ENCODE data around the gene S100Z.
"Not testable (repeated sequence)": the region's sequence is repeated elsewhere in the genome, so short reads cannot be mapped to it uniquely, and the experiment has no call there.

Gene S100Z

DNA sequence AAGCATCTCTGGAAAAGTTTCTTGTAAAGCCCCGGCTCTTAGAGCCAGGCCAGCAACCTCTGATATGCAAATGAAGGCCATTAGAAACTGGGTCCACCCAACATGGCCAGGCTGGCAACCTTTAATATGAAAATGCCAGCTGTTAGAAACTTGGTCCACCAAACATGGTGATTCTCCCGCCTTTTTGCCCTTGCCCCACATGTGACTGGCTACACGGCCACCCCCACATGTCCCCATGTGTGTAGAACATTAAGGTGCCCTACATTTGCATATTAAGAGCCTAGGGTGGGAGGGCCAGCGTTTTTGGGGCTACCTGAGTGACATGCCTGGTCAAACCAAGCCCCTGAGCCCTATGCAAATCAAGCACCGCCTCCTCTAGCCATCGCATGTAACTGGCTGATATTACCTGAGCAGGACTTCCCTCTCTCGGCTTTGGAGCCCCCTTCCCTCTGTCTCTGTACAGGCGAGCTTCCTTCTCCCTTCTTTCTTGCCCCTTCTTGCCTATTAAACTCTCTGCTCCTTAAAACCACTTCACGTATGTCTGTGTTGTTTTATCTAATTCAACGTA is 39.0 kb downstream of the S100Z start:
- no peak for DNase-seq

DNA sequence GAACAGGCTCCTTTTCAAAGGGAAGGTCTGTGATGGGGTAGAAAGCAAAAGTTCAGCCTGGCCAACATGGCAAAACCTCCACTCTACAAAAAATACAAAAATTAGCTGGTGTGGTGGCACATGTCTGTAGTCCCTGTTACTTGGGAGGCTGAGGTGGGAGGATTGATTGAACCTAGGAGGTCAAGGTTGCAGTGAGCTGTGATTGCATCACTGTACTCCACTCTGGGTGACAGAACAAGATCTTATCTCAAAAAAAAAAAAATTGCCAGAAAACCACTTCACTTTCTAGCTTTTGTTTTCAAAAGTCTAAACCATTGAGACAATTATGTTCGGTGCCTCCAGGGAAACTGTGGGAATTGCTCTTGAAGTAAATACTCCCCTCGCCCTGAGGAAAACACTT is 43.5 kb downstream of the S100Z start:
- DNase-seq: no peak

DNA sequence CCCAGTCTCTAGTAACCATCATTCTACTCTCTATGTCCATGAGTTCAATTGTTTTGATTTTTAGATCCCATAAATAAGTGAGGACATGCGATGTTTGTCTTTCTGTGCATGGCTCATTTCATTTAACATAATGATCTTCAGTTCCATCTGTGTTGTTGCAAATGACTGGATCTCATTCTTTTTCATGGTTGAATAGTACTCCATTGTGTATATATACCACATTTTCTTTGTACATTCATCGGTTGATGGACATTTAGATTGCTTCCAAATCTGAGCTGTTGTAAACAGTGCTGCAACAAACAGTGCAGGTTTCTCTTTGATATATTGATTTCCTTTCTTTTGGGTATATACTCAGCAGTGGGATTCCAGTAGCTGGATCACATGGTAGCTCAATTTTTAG is 46.4 kb downstream of the S100Z start:
- DNase-seq: no peak

DNA sequence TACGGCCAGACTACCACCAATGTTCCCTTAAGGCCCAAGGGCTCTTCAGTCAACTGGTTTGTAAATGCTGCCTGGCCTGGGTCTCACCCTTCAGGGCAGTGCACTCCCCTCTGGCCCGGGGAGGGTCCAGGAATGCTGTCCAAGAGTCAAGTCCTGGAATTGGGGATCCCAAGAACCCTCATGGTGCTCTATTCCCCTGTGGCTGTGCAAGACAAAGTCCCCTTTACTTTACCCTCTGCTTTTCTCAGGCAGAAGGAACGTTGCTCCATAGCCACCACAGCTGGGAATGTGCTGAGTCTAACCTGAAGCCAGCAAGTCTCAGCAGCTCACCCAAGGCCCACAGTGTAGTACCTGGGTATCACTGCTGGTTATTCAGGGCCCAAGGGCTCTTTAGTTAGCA is 51.7 kb downstream of the S100Z start:
- no peak for DNase-seq

DNA sequence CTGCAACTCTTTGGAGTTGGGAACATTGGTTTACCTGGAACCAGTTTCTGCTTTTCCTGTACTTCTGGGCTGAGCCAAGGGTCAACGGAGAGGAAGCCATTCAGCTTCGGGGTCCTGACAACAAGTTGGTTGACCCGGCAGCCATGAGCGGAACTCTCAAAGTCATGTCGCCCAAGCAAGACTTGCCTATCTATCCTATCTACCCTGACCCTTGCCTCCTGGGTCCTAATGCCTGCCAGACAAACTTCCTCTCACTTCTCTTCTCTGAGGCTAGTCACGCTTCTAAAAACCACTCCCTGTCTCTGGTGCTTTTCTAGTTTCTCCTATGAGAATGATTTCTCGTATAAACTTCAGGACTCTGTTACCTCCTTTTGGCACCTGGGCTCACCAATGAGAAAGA is 58.4 kb downstream of the S100Z start:
- DNase-seq: no peak

DNA sequence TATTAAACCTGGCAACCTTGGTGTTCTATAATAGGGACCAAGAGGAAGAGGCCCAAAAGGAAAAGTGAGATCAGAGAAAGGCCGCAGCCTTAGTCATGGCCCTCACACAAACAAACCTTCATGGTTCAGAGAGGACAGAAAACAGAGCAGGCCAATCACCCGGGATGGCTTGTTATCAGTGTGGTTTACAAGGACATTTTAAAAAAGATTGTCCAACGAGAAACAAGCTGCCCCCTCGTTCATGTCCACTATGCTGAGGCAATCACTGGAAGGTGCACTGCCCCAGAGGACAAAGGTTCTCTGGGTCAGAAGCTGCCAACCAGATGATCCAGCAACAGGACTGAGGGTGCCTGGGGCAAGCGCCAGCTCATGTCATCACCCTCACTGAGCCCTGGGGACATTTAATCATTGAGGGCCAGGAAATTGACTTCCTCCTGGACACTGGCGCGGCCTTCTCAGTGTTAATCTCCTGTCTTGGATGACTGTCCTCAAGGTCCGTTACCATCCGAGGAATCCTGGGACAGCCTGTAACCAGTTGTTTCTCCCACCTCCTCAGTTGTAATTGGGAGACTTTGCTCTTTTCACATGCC is 60.6 kb downstream of the S100Z start:
- DNase-seq: not testable (repeated sequence)

DNA sequence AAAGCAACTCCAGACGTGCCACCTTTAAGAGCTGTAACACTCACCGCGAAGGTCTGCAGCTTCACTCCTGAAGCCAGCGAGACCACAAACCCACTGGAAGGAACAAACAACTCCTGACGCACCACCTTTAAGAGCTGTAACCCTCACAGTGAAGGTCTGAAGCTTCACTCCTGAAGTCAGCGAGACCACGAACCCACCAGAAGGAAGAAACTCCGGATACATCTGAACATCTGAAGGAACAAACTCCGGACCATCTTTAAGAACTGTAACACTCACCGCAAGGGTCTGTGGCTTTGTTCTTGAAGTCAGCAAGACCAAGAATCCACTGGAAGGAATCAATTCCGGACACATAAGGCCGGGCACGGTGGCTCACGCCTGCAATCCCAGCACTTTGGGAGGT is 64.9 kb downstream of the S100Z start:
- DNase-seq: not testable (repeated sequence)

DNA sequence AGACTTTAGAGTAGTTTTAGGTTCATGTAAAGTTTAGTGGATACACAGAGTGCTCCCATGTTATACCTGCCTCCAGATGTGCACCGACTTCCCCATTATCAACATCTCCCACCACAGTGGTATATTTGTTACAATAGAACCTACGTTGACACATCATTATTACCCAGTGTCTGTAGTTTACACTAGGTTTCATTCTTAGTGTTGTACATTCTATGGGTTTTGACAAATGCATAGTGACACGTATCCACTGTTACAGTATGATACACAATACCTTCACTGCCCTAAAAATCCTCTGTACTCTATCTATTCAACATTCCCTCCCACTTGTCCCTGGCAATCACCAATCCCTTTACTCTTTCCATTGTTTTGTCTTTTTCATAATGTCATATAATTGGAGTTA is 68.7 kb downstream of the S100Z start:
- DNase-seq: no peak

DNA sequence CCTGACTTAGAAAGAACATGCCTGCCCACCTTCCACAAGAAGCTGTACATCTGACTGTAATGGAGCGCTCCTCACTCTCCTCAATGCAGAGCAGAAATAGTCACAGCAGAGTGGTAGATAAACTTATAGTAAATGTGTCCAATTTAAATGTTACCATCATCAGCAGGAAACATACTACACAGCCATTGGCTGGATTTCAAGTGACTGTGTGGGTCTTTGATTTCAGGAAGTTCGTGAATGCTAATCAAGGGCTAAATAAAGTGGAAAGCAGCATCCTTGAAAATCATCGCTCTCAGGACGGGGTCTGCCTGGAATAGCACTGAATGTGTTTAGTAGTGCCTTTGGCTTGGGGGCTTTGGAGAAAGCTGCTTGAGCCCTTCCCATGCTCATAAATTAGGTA is 70.7 kb downstream of the S100Z start:
- no peak for DNase-seq

DNA sequence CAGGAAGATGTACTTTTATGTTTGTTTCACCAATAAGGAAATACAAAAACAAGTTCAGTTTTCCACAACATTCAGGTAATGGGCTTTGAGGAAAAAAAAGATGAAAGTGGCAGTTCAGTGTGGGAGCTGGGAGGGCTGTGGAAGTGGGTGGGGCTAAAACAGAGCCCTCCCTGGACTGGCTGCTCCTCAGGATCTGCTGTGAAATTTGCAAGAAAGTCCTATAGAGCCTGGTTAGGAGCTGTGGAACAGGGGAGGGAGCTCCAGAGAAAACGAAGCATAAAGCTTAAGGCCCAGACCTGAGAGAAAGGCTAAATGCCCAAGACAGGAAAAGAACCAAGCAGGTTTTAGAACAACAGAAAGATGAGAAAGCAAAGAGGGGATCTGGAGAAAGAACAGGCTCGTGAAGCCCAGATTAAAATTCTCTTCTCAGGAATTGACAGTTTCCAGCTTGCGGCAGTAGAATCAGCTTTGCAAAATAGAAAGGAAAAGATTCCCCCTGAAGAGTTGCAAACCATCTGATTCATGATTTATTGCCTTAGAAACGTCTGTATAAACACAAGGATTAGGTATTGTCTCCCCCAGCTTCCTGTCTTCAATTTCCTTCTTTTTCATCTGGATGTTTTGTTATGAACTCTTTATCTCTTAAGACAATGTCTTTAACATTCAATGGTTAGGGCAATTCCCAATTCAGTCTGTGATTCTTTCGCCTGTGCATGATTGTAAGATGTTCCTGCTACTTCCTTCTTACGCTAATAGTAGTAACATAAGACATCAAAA is 76.7 kb downstream of the S100Z start:
- DNase-seq: no peak

DNA sequence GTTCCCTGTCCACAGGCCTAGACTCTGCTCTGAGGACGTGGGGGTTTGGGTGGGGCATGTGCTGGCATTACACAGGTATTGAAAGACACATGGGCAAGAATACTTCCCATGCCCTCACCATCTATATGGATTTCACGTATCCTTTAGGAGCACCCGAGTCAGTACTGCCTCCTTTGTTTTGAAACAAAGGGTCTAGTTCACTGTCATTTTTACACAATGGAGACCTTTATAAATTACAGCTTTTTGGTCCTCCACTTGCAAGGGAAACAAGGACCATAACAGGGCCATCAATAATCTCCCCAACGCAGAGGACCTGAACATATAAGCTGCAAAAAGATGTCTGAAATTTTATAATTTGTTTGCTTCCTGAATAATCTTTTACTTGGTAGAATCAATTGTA is 78.1 kb downstream of the S100Z start:
- DNase-seq: no peak

DNA sequence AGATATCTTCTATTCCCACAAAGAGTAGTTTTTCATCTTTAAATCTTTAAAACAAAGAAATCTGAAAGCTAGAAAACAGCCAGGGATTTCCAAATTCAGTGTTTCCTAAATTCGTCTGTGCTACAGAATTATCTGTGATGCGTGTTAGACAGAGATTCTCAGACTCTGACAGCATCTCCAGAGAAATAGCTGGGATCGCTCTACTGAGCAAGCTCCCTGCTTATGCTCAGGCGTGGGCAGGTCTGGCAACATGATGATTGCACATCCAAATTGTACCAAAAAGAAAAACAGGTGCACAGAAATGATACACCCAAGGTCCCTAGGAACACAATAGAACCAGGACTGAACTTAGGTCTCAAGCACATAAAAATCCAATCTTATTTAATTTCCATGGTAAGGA is 80.3 kb downstream of the S100Z start:
- no peak for DNase-seq

DNA sequence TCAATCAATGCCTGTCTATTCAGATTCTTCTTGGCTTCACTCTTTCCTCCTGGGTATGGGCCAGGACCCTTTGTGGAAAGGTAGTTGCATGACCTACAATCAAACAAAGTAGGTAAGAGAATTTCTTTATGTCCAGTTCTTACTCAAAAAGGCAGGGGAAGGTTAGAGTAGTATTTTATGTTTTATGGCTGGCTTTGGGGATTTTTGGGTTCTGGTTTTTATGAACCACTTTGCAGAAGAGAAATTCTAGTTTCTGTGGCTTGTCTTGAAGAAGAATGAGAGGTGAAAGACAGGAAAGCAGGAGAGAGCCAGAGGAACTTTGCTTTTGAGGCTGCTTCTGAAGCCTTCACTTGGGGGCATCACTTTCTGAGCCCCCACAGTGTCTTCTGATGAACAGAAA is 88.4 kb downstream of the S100Z start:
- no peak for DNase-seq

DNA sequence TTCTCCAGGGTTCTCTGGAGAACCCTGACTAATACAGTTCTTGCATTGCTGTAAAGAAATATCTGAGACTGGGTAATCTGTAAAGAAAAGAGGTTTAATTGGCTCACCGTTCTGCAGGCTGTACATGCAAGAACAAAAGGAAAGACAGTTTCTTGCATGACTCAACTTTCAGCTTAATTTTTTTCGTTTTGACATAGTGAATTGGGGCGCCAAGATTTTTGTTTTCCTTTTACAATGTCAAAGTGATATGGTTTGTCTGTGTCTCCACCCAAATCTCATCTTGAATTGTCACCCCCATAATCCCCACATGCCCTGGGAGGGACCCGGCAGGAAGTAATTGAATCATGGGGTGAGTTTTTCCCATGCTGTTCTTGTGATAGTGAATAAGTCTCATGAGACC is 91.2 kb downstream of the S100Z start:
- DNase-seq: no peak

DNA sequence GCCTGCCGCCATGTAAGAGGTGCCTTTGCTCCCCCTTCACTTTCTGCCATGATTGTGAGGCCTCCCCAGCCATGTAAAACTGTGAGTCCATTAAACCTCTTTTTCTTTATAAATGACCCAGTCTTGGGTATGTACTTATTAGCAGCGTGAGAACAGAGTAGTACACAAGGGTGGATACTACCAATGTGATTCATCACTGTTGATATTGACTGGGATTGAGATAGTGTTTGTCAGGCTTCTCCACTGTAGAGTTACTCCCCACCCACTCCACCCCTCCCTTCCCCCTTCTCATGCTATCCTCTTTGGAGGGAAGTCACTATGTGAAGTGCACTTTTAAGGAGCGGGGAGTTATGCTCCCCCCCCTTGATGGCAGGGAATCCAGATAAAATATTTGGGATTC is 91.6 kb downstream of the S100Z start:
- DNase-seq: no peak

DNA sequence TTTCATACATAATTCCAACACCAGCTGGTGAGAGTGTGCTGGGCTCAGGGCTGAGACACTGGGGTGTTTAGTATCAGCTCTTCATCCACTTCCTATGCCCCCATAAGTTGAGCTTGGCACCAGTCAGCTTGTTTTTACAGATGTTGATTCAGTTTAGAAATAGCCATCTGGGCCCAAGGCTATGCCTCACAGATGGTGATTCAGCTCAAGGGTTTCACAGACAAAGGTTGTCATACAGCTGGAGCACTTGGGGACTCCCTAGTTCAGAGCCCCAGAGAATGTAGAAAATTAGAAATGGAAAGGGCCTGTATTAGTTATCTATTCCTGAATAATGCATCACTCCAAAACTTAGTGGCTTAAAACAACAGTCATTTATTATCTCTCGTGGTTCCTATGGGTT is 92.8 kb downstream of the S100Z start:
- no peak for DNase-seq

DNA sequence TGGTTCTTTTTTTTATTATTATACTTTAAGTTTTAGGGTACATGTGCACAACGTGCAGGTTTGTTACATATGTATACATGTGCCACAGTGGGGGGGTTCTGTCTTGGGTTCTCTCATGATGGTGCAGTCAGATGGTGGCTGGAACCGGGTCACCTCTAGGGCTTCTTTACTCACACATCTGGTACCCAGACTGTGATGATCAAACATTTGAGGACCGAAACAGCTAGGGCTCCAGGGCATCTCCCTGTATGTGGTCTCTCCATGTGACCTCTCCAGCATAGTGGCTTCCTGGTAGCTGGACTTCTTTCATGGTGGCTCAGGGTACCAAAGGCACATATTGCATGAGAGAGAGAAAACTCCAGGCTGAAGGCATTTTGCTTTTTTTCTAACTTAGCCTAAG is 93.2 kb downstream of the S100Z start:
- DNase-seq: no peak

DNA sequence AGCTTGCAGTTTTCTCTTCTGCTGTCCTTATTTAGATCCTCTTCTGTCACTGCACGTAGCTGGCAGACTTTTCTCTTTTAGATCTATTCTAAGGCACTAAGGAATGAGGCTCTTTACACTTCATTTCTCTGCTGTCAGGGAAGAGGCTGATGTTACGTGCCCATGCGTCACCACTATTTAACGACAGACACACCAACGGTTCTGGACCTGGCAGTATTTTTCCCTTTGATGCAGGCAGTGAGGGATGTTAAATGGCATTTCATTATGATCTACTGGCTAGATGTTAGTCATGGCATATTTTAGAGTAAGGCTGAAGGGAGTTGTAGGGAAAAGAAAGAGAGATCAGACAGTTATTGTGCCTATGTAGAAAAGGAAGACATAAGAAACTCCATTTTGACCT is 94.8 kb downstream of the S100Z start:
- no peak for DNase-seq

DNA sequence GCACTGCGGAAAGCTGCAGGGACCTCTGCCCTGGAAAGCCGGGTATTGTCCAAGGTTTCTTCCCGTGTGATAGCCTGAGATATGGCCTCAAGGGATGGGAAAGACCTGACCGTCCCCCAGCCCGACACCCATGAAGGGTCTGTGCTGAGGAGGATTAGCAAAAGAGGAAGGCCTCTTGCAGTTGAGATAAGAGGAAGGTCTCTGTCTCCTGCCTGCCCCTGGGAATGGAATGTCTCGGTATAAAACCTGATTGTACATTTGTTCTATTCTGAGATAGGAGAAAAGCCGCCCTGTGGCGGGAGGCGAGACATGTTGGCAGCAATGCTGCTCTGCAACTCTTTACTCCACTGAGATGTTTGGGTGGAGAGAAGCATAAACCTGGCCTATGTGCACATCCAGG is 95.4 kb downstream of the S100Z start:
- DNase-seq: not testable (repeated sequence)

DNA sequence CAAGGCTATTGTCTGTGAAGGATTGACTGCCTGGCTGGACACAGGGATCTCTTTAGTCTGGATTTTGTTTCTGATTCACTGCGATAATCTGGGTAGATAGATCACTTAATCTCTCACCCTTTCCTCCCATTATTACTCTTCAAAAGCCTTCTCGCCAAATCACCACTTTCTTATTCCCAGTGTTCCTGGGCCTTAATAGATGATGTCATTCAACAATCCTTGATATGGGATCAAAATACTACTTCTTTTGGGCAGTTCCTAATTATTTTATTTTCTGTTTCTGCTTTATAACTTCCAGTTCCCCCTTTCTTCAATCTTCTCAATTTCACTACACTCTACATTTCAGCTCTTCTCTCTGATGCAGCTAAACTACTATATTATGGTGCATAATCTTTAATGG is 96.3 kb downstream of the S100Z start:
- DNase-seq: no peak

DNA sequence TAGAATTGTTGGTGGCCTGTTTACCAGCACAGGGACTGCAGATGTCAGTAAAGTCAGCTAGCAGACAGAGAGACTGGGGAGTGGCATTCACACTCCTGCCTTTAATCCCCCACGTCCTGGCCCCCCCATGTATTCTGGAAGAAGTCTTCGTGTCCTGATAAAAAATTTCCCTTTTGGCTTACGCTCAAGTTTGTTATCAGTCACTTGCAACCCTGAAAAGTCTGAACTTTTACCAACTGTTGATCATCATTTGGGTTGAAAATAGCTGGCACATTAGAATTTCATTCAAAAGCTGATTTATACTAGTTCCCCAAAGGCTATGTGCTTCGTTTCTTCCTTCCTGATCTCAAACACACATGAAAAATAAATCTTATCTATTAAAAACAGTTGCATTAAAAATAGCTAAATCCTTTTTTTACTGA is 97.3 kb downstream of the S100Z start:
- no peak for DNase-seq

DNA sequence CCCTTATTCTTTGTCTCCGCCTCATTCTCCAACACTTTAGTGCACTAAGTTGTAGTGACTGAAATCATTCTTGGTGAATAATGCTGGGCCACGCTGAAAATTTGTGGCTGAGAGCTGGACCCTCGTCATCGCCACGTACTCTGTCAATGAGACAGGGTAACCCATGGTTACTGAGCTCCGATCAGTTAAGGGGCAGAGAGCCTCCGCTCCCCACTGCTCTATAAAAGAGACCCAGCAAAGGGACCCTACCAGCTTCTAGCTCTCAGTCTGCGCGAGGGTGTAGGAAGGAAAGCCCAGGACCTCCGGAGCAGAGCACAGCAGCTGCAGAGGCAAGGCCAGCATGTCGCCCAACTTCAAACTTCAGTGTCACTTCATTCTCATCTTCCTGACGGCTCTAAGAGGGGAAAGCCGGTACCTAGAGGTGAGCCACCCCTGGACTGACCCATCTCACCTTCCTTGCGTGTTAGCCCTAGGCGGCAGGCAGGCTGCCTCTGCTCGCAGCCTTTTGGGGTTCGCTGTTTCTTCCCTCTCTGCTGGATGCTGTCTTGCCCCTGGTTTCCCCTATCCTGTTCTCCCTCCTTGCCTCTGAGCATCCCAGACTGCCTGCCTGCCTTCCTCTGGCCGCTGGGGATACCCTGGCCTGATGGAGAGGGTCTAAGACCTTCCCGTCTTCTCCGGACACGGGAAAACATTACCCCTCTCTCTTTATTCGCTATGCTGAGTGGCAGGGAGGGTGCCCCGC is 103.2 kb downstream of the S100Z start, which contains the start of gene CRHBP:
Gene CRHBP, plus strand, starts transcription at position 251 of the 742 bp plus-strand sequence. Its CDS starts 90 bp downstream, at position 341.
- no peak for DNase-seq

DNA sequence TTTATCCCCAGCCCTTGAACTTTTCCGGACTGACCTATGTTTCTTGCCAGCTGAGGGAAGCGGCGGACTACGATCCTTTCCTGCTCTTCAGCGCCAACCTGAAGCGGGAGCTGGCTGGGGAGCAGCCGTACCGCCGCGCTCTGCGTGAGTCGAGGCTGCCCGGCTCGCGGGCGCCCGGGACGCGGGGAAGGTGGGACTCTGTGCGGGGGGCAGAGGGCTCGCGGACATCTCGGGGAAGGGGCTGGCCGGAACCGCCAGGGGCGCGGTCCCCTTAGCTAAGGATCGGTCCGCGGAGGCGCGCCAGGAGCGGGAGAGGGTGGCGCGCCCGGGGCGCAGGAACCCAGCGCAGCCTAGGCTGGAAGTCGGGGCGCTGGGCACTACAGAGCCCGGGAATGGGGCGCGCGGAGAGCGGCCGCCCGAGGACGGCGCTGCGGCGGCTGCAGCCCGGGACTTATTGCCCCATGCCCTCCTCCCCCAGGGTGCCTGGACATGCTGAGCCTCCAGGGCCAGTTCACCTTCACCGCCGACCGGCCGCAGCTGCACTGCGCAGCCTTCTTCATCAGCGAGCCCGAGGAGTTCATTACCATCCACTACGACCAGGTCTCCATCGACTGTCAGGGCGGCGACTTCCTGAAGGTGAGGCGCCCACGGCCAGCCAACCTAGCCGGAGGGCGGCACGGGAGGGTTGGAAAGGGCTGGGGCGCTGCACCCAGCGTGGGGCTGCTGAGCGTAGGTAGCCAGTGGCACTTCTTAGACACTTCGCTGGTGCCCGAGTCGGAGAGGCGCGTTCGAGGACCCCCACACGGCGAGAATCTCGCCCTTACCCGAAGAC is 104.0 kb downstream of the S100Z start:
- DNase-seq: no peak
